IPS-15b (cell line): ENCODE measurements around the gene TRIO.

Experiments used
- H3K27me3 ChIP-seq: one replicate; pipeline ENCODE4 v1.6.1; 2013; ENCODE audit warnings: low read length; ENCODE audit not compliant: control insufficient read depth, insufficient read depth
- H3K36me3 ChIP-seq: one replicate; pipeline ENCODE4 v1.6.1; 2013; ENCODE audit warnings: low read length; ENCODE audit not compliant: control insufficient read depth, insufficient read depth
- H3K4me1 ChIP-seq: one replicate; pipeline ENCODE4 v1.6.1; 2013; ENCODE audit warnings: mild to moderate bottlenecking, low read length; ENCODE audit not compliant: control insufficient read depth, insufficient read depth
- H3K4me3 ChIP-seq: one replicate; pipeline ENCODE4 v1.5.1; 2013; ENCODE audit warnings: low read depth, low read length
- H3K9ac ChIP-seq: one replicate; pipeline ENCODE4 v1.6.1; 2013; ENCODE audit warnings: low read depth, mild to moderate bottlenecking, low read length
- H3K9me3 ChIP-seq: one replicate; pipeline ENCODE4 v1.6.1; 2013; ENCODE audit warnings: mild to moderate bottlenecking, low read length; ENCODE audit not compliant: control insufficient read depth, insufficient read depth

TRIO gene

DNA sequence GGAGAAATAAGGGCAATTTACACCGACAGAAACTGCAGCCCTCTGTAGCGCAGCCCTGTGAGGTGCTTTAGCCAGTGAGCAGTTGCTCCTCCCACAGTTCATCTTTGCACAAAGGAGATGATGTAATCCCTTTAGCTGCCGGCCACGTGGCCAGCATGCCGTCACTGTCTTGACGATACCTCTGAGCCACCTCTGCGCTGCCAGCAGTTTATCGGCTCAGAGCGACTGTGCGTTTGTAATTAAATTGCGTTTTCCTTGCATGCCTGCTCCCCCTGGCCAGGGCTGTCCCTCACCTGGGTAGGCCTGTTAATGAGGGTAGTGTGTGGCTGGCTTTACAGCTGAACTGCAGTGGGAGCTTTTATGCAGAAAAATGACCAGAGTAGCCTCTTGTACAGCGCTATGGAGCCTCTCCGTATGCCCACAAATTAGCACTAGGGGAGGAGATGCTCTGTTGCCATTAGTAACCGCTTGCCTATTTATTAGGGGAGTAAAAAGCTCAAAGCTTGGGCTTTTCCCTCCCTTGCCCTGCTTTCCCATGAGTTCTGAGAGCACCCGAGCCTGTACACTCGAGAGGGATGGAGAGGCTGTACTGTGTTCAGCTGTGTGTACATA, 107.0 kb downstream of the TRIO start:
- Histone ChIP-seq H3K27me3 (no peaks in the 10 kb centered on the region), H3K4me1 (peaks cover 25% of the 10 kb centered on the region), H3K9ac (no peak overlapping the region), H3K36me3 (no peaks in the 10 kb centered on the region), H3K9me3 (no peaks in the 10 kb centered on the region), H3K4me3 (no peak overlapping the region)

DNA sequence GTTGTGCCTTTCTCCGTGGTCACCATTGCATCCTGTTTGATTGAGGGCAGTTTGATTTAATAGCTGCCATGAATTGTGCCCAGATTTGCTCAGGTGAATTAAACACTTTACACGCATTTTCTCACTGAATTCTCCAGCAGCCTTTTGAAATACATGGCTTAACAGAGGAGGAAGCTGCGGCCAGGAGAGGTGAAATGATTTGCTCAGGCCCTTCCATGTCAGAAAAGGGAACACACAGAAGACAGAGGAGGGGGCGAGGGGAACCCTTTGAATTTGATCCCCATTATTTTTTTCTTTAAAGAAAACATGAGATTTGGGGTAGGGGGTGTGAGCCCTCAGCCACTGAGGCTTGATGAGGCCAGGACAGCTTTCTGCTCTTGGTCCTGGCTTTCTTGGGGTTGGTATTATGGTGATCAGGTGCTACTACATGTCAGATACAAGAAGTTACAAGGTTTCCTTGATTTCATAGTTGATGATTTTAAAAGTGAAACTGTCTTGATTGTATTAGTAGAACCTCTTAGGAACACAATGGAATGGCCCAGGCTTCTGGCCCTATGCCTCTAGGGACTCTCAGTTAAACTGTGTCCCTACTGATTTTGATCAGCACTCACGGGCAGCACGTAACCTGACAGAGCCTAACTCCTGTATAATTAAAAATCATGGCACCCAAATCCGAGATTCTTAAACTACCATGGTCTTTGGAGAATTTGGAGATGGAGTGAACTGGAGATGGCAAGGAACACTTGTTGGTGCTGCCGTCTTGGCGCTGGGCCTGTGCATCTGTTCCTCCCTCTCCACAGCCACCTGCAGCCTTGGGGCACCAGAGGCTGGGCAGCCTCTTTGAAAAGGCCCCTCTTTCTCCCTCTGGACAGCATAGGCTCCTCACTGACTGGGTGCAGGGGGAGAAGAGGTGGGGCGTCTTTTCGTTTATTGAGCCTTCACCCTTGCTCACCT, 107.9 kb downstream of the TRIO start:
- Histone ChIP-seq H3K36me3 (no peaks in the 10 kb centered on the region), H3K4me3 (no peak overlapping the region), H3K9me3 (peaks cover 4% of the 10 kb centered on the region), H3K27me3 (no peaks in the 10 kb centered on the region), H3K4me1 (peaks cover 27% of the 10 kb centered on the region), H3K9ac (no peak overlapping the region)

DNA sequence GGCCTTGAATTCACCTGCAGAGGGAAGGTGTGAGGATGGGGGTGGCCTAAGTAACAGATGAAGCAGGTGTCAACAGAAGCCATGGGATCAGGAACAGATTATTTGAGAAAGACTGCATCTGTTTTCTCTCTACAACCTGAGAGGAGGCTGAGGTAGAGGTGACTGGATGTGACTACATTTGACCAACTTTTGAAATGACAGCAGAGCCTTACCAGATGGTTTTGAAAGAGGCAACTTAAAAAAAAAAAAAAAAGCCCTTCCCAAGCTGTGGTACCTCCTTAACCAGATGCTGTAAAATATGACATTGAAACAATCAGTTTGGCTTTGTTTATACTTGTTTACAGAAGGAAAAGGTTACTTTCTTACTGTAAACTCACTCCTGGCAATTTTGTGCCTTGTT, 108.6 kb downstream of the TRIO start:
- no peaks in the 10 kb centered on the region for H3K27me3 ChIP-seq
- peaks cover 27% of the 10 kb centered on the region for H3K4me1 ChIP-seq
- no peak overlapping the region for H3K4me3 ChIP-seq
- H3K36me3 ChIP-seq: no peaks in the 10 kb centered on the region
- H3K9me3 ChIP-seq: peaks cover 4% of the 10 kb centered on the region
- H3K9ac ChIP-seq: no peak overlapping the region

DNA sequence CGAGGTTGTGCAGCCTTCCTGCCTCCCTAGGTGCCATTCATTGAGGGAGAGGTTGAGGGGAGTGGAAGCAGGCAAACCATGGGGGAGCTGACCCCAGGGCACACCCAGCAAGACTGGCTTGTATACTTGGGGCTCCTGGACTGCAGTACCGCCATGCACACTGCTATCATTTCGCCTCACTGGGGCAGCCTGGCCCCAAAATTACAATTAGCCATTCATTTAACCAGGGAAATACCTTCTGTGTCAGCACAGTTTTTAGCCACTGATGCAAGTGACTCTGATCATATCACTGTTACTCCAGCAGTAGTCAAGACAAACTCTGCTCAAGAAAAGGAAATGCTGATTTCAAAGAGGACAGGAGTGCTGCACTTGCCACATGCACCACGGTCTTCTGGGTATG, 109.7 kb downstream of the TRIO start:
- Histone ChIP-seq H3K9ac (no peak overlapping the region), H3K9me3 (peaks cover 4% of the 10 kb centered on the region), H3K4me1 (peaks cover 31% of the 10 kb centered on the region), H3K27me3 (no peaks in the 10 kb centered on the region), H3K36me3 (no peaks in the 10 kb centered on the region), H3K4me3 (no peak overlapping the region)

DNA sequence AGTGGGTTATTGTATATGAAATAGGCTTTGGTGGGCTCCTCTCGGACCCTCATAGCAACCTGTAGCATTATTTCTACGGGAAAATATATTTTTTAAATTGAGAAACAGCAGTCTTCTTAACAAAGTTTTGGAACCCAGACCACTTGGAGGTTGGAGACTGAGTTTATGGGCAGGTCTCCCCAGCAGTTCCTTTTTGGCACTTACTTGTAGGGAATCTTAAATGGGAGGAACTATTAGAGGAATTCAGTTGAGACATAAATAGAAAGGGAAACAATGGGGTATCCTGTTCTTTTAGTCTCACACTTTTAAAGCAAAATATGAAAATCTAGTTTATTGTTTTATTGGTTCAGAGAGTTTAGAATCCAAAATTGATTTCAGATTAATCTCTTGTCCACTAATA, 111.5 kb downstream of the TRIO start:
- Histone ChIP-seq H3K9me3 (peaks cover 4% of the 10 kb centered on the region), H3K4me3 (no peak overlapping the region), H3K27me3 (no peaks in the 10 kb centered on the region), H3K9ac (no peak overlapping the region), H3K36me3 (no peaks in the 10 kb centered on the region), H3K4me1 (peaks cover 44% of the 10 kb centered on the region)

DNA sequence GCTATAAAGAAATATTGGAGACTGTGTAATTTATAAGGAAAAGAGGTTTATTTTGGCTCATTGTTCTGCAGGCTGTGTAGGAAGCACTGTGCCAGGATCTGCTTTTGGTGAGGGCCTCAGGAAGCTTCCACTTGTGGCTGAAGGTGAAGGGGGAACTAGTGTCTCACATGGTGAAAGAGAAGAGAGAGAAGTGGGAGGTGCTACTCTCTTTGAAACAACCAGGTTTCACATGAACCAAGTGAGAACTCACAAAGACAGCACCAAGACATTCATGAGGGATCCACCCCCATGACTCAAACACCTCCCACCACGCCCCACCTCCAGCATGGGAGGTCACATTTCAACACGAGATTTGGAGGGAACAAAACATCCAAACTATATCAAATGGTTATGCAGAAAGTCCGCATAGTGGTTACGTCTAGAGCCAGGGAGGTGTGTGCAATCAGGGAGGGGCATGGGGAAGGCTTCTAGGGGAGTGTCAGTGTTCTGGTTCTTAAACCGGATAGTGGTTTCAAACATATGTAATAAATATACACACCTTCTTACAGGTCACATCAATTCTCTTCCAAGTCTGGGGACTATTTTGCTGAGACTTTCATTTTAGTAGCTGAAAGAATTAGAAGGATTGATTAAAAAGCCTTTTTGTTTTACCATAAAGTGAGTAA, 113.0 kb downstream of the TRIO start:
- Histone ChIP-seq H3K9me3 (peaks cover 4% of the 10 kb centered on the region), H3K27me3 (no peaks in the 10 kb centered on the region), H3K4me1 (peaks cover 49% of the 10 kb centered on the region), H3K4me3 (no peak overlapping the region), H3K36me3 (no peaks in the 10 kb centered on the region), H3K9ac (no peak overlapping the region)

DNA sequence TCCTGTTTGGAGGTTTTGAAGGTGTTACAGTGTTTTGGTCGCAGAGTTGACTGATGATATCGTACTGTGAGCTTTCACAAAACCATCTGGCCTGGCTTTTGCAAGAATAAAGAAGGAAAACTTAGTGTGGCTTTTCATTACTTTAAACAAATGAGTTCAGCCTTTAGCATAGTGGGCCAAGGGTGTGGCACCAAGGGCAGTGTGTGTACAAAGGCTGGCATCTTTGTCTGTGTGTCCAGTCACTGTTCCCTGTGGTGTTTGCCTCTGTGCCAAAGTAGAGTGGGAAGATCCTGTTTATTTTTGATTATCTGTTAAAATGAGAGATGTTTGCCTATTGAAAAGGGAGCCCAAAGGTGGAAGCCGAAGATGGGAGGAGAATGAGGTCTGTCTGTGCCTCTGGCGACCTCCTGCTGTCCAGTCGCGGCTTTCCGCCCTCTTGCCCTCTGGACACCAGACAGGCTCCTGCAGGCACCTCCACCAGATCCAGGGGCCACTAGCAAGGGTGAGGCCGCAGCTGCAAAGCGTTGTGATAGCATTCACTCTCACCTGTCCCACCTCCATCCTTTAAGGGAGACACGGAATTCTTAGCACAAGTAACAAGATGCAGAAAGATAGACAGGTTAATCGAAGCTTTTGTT, 113.7 kb downstream of the TRIO start:
- no peak overlapping the region for H3K9ac ChIP-seq
- H3K27me3 ChIP-seq: no peaks in the 10 kb centered on the region
- H3K36me3 ChIP-seq: no peaks in the 10 kb centered on the region
- peaks cover 56% of the 10 kb centered on the region for H3K4me1 ChIP-seq
- H3K4me3 ChIP-seq: no peak overlapping the region
- peaks cover 4% of the 10 kb centered on the region for H3K9me3 ChIP-seq

DNA sequence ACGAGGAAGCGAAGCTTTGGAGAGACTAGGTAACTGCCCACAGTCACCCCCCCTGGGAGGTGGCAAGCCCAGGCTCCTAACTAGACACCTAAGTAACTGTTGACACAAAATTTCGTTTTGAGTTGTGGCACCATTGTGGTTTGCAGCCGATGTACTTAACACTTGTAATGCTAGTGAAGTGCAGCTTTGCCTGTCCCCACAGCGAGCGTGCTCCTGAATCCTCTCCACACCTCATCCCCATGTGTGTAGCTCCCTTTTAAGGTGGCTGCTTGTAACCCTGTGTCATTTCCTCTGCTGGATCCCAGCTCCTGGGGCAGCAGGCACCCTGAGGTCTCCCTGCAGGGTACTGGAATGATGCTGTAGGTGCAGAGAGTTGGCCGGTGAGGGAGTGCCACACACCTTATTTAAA, 114.9 kb downstream of the TRIO start:
- Histone ChIP-seq H3K9me3 (peaks cover 4% of the 10 kb centered on the region), H3K27me3 (no peaks in the 10 kb centered on the region), H3K9ac (no peak overlapping the region), H3K36me3 (no peaks in the 10 kb centered on the region), H3K4me1 (peaks cover 64% of the 10 kb centered on the region), H3K4me3 (no peak overlapping the region)

DNA sequence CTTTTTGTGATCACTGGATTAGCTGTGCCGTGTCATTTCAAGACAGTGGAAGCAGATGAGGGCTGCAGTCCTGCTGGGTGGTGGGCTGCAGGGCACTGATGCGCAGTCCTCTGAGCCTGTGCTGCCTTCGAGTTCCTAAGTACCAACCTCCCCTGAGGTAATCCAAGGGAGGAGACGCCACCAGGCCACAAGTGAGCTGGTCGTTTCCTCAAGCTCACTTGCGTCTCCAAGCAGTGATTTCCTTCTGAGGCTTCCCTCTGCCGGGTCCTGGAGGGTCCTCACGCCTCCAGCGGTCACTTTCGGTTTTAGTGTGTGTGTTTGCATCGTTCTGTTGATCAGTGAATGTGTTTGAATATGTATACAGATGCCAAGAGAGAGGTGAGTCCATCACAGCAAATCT, 115.7 kb downstream of the TRIO start:
- peaks cover 4% of the 10 kb centered on the region for H3K9me3 ChIP-seq
- no peaks in the 10 kb centered on the region for H3K27me3 ChIP-seq
- H3K36me3 ChIP-seq: no peaks in the 10 kb centered on the region
- H3K9ac ChIP-seq: peak overlapping the region; percentile 30
- H3K4me1 ChIP-seq: peaks cover 69% of the 10 kb centered on the region
- H3K4me3 ChIP-seq: peak overlapping the region; percentile 23

DNA sequence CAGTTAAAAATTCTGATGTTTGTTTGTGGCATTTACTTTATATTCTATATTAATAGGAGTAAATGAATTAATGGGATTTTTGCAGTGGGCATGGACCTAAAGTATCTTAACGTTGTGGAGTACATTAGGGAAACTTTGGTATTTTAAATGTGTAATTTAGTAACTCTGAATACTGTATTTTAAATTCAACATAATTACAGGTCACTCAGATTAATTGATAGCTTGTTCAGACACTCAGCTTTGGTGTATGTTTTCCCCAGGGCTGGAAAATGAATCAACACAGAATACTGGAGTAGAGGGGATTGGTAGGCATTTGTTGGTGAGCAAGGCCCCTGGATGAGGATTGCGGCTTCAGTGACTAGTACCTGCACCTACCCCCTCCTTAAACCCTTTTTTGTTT, 117.5 kb downstream of the TRIO start:
- Histone ChIP-seq H3K27me3 (no peaks in the 10 kb centered on the region), H3K9me3 (peaks cover 3% of the 10 kb centered on the region), H3K4me3 (no peak overlapping the region), H3K36me3 (no peaks in the 10 kb centered on the region), H3K4me1 (peaks cover 82% of the 10 kb centered on the region), H3K9ac (no peak overlapping the region)

DNA sequence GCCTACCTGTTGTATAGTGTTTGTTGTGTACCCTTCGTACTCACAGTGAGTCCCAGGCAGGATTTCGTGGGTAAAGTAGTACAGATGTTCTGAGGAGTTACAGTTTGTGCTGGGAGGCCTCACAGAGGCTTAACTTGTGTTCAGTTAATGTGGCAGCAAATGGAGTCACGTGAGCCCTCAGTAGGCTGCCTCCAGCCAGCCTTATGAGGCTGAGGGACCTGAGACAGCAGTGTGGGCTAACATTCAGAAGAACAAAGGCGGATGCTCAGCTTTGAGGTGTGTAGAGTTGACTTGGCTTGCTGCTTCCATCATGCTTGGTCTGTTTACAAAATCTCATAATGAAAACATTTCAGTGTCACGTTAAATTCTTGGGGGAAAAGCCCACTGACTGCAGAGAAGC, 118.1 kb downstream of the TRIO start:
- Histone ChIP-seq H3K9me3 (no peaks in the 10 kb centered on the region), H3K27me3 (no peaks in the 10 kb centered on the region), H3K4me3 (no peak overlapping the region), H3K36me3 (no peaks in the 10 kb centered on the region), H3K4me1 (peaks cover 79% of the 10 kb centered on the region), H3K9ac (no peak overlapping the region)
